ENCODE measurements around the gene GYPC. TPM values are rescaled to one million over a fixed set of nuclear protein-coding genes. Genes with fewer than 3 reads are reported as not detected.
A peak's percentile ranks its signal among the peaks of the same experiment; 100 is the strongest.

GYPC gene
- polyA plus RNA-seq, 1 experiment, result 236 TPM

- CTCF ChIA-PET, result interaction anchor here (0.8 kb wide), 1 partner anchor 21 kb away, joined by 5 read pairs; no protein-coding TSS in a partner anchor
- DNase-seq (ENCODE audit: low read depth), result no peak
- peaks cover 1% of the 10 kb centered on the region for H3K36me3 ChIP-seq (ENCODE audit: control insufficient read depth, insufficient read depth, low read length)
- no peaks in the 10 kb centered on the region for H3K27me3 ChIP-seq (ENCODE audit: control insufficient read depth, insufficient read depth, low read length)
- TF ChIP-seq, protein P1, sequence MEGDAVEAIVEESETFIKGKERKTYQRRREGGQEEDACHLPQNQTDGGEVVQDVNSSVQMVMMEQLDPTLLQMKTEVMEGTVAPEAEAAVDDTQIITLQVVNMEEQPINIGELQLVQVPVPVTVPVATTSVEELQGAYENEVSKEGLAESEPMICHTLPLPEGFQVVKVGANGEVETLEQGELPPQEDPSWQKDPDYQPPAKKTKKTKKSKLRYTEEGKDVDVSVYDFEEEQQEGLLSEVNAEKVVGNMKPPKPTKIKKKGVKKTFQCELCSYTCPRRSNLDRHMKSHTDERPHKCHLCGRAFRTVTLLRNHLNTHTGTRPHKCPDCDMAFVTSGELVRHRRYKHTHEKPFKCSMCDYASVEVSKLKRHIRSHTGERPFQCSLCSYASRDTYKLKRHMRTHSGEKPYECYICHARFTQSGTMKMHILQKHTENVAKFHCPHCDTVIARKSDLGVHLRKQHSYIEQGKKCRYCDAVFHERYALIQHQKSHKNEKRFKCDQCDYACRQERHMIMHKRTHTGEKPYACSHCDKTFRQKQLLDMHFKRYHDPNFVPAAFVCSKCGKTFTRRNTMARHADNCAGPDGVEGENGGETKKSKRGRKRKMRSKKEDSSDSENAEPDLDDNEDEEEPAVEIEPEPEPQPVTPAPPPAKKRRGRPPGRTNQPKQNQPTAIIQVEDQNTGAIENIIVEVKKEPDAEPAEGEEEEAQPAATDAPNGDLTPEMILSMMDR (IDR thresholded peaks at IDR 0.05; ENCODE audit: insufficient read depth, low read depth, low read length), result no peak
- POLR2A ChIA-PET, result no interaction called here
- H3K4me3 ChIP-seq (ENCODE audit: low read depth, low read length), result no peak overlapping the region
These were observed 907 bp upstream of the GYPC start for GRCh38 chr2:126655051-126655450.

GRCh38 chr2:126656431-126657147 is 631 bp downstream of the GYPC start:
- peak overlapping the region; percentile 50 for H3K4me3 ChIP-seq (ENCODE audit: low read depth, low read length)
- DNase-seq (ENCODE audit: low read depth), result no peak
- peaks cover 3% of the 10 kb centered on the region for H3K36me3 ChIP-seq (ENCODE audit: control insufficient read depth, insufficient read depth, low read length)
- CTCF ChIA-PET, result no interaction called here
- TF ChIP-seq, protein P1 (IDR thresholded peaks at IDR 0.05; ENCODE audit: insufficient read depth, low read depth, low read length), result no peak
- no peaks in the 10 kb centered on the region for H3K27me3 ChIP-seq (ENCODE audit: control insufficient read depth, insufficient read depth, low read length)
- POLR2A ChIA-PET, result interaction anchor here (0.6 kb wide), 2 partner anchors 373 to 1027 kb away, joined by 3 to 19 read pairs; no protein-coding TSS in a partner anchor

DNA sequence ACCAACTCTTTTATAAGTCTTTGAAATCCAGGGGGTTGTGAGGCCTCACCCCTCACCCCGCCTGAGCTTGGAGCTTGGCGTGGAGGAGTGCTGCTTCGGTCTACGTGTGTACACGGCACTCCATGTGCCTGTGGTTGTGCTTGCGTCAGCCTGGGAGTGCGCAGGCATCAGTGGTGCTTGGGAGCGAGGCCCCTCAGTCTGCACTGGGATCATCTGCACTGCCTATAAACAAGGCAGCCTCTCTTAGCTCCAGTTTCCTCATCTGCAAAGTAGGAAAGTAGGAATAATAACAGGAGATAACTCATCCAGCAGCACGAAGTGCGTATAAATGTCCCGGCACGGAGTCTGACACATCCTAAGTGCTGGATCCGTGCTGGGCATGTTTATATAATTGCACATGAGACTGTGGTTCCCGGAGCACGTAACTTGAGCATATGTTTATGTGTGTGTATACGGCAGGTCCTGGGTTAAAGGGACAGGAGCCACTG is 1.2 kb downstream of the GYPC start:
- Histone ChIP-seq H3K27me3 (ENCODE audit: control insufficient read depth, insufficient read depth, low read length) (no peaks in the 10 kb centered on the region), H3K4me3 (ENCODE audit: low read depth, low read length) (peak overlapping the region; percentile 50), H3K36me3 (ENCODE audit: control insufficient read depth, insufficient read depth, low read length) (peaks cover 3% of the 10 kb centered on the region)
- TF ChIP-seq, protein P1 (IDR thresholded peaks at IDR 0.05; ENCODE audit: insufficient read depth, low read depth, low read length), result no peak
- peak; percentile 87 for DNase-seq (ENCODE audit: low read depth)
- POLR2A ChIA-PET, result interaction anchor here (0.5 to 0.6 kb wide), 3 partner anchors 372 to 1028 kb away, joined by 3 to 19 read pairs (median 3); no protein-coding TSS in a partner anchor
- CTCF ChIA-PET, result no interaction called here

GRCh38 chr2:126657636-126658318 is 1.8 kb downstream of the GYPC start:
- ChIA-PET POLR2A (interaction anchor here (0.5 kb wide), 1 partner anchor 518 kb away, joined by 3 read pairs; no protein-coding TSS in a partner anchor), CTCF (interaction anchor here (0.7 kb wide), 1 partner anchor 31 kb away, joined by 3 read pairs; no protein-coding TSS in a partner anchor)
- H3K36me3 ChIP-seq (ENCODE audit: control insufficient read depth, insufficient read depth, low read length), result peaks cover 3% of the 10 kb centered on the region
- peak; percentile 95 for DNase-seq (ENCODE audit: low read depth)
- peak overlapping the region; percentile 50 for H3K4me3 ChIP-seq (ENCODE audit: low read depth, low read length)
- no peaks in the 10 kb centered on the region for H3K27me3 ChIP-seq (ENCODE audit: control insufficient read depth, insufficient read depth, low read length)
- TF ChIP-seq, protein P1 (IDR thresholded peaks at IDR 0.05; ENCODE audit: insufficient read depth, low read depth, low read length), result 0 out of 2 replicates have a peak, but pooled peaks have one; percentile 11
